Measurements from ENCODE around the gene CAPNS1. TPM values are rescaled to one million over a fixed set of nuclear protein-coding genes. Genes with fewer than 3 reads are reported as not detected.

Gene CAPNS1
- total and polyA plus RNA-seq, 2 of the 13 experiments (the other 11 are each of a cell fraction or from before 2014, with no cell fraction given) = 322 to 526 TPM

DNA sequence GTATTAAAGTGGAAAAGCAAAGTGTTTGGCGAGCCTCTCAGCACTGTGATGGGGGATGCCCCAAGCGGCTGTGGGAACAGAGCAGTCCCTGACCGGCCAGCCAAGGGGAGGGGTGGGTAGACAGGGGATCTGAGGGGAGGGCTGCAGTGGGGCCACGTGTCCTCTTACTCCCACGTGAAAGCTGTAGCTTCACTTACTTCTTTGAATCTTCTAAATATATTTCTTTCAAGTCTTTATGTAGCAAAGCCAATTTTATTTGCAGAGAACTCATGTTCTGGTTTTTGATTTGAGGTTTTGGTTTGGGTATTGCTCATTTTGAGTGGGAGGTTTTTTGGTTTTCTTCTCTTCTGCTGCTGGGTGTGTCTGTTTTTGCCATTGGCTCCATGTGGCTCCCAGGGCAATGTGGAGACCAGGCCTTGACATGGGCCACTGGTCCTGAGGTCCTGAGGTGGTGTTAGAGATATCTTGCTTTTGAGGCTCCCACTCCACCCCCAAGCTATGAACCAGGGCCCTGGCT, 46.7 kb upstream of the CAPNS1 start:
- peaks cover 16 to 53% of the 10 kb centered on the region in 2 experiments; a peak in 4 of 5 replicates for H3K36me3 ChIP-seq (replicated peaks in 1 of 2; ENCODE audit: control insufficient read depth in 1 of 2, insufficient read depth in 2 of 2, low read length in 2 of 2)
- H2AFZ ChIP-seq (ENCODE audit: low read length) = no peak overlapping the region
- H3K79me2 ChIP-seq (ENCODE audit: insufficient read depth, low read length) = no peaks in the 10 kb centered on the region
- intact Hi-C loops (cut with micrococcal nuclease; ENCODE audit: unreplicated experiment) (no loop called here), in situ Hi-C loops (cut with HindIII; ENCODE audit: extremely low pct_ligation_motif_present, low pct_unique_long_range_greater_than_20kb) (no loop called here)
- no peak for DNase-seq (ENCODE audit: low spot score)
- WGBS (ENCODE audit: low lambda C conversion rate) = 96% methylated on average over 5 of the region's 5 CpGs
- H3K27ac ChIP-seq (ENCODE audit: extremely low read length, insufficient read depth, low read length) = no peak overlapping the region
- ChIA-PET CTCF (ENCODE audit: low intra/inter-chr PET ratio, low total read pairs) (no interaction called here), POLR2A (no interaction called here)
- no peaks in the 10 kb centered on the region for H4K20me1 ChIP-seq (ENCODE audit: insufficient read depth, low read length)
- H3K4me1 ChIP-seq (ENCODE audit: insufficient read depth, low read length) = no peaks in the 10 kb centered on the region
- H3K27me3 ChIP-seq (ENCODE audit: control insufficient read depth in 1 of 2, insufficient read depth in 2 of 2, low read length in 2 of 2) = no peaks in the 10 kb centered on the region
- no peak for TF ChIP-seq ZNF558 (CRISPR knock-in tag; IDR thresholded peaks at IDR 0.05; ENCODE audit: borderline replicate concordance)
- no peak for TF ChIP-seq ZNF432 (CRISPR knock-in tag; IDR thresholded peaks at IDR 0.05; ENCODE audit: borderline replicate concordance)
- no peak for TF ChIP-seq PAWR (CRISPR knock-in tag; IDR thresholded peaks at IDR 0.05; ENCODE audit: borderline replicate concordance)
- TF ChIP-seq, protein P1, sequence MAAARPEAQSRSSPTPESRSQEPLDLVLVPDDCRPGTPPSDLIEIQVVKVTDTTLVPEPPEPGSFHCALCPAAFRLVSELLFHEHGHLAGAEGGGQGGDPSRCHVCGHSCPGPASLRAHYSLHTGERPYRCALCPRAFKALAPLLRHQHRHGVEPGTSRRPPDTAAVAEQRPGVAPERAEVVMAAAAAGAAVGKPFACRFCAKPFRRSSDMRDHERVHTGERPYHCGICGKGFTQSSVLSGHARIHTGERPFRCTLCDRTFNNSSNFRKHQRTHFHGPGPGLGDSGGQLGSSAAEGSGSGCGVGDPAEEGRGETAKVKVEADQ (CRISPR knock-in tag; IDR thresholded peaks at IDR 0.05; ENCODE audit: borderline replicate concordance) = no peak
- TF ChIP-seq, protein P2, sequence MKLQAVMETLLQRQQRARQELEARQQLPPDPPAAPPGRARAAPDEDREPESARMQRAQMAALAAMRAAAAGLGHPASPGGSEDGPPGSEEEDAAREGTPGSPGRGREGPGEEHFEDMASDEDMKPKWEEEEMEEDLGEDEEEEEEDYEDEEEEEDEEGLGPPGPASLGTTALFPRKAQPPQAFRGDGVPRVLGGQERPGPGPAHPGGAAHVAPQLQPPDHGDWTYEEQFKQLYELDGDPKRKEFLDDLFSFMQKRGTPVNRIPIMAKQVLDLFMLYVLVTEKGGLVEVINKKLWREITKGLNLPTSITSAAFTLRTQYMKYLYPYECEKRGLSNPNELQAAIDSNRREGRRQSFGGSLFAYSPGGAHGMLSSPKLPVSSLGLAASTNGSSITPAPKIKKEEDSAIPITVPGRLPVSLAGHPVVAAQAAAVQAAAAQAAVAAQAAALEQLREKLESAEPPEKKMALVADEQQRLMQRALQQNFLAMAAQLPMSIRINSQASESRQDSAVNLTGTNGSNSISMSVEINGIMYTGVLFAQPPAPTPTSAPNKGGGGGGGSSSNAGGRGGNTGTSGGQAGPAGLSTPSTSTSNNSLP (IDR thresholded peaks at IDR 0.05; ENCODE audit: low read depth, low read length) = no peak
- TF ChIP-seq ZNF441 (CRISPR knock-in tag; IDR thresholded peaks at IDR 0.05; ENCODE audit: borderline replicate concordance) = no peak
- no peak for TF ChIP-seq AHDC1 (CRISPR knock-in tag; IDR thresholded peaks at IDR 0.05; ENCODE audit: borderline replicate concordance)
- FAIRE-seq = no peak
- no peak overlapping the region for H3K9ac ChIP-seq (ENCODE audit: insufficient read depth, low read depth, low read length)
- ATAC-seq = no peak
- no peak overlapping the region for H3K4me2 ChIP-seq (ENCODE audit: low read depth, low read length)
- no peaks in the 10 kb centered on the region for H3K9me3 ChIP-seq (ENCODE audit: low read length)
- no peak overlapping the region for H3K4me3 ChIP-seq (replicated peaks in 1 of 3; ENCODE audit: insufficient read depth in 1 of 3, low read depth in 2 of 3, low read length in 3 of 3)
- no TSS peak for BruUV-seq (replicated peaks)

All from HepG2 (cell line).